ENCODE results near the gene EED.
"Not testable (repeated sequence)": the region's sequence is repeated elsewhere in the genome, so short reads cannot be mapped to it uniquely, and the experiment has no call there.

The EED gene

GRCh38 chr11:86248609-86249008, 4.1 kb downstream of the EED start:
- no peak for DNase-seq

DNA sequence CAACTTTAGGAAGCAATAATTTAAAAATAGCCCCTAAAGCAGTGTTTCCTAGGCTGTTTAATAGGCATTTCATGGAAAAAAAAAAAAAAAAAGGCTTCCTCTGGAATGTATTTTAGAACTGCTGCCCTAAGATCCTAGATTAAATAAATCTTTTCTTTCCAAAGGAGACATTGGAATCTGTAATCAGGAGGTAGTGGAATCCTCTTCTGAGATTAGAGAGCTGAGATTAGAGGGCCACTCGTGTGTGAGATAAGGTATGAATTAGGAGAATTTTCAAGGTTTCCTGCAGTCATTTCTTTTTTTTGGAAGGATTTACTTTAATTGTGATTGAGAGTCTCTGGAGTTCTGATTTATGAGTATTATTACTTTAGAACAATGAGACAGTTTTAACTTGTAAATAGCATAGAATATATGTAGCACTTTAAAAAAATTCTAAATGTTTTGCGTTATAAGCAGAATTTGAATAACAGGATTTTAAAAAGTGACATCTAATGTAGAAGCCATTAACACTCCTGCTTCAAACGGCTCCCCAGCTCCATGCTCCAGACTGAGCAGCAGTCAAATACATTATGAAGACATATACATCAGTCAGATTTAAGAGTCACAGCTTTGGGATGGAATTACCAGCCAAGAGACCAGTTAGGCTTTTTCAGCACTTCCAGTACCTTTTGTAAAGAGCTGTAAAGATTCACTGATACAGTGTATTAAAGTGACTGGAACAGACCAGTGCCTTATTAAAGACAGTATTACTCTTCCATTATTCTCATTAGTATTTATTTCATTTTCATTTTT, 5.0 kb downstream of the EED start:
- DNase-seq = no peak

GRCh38 chr11:86251345-86251744, 6.8 kb downstream of the EED start:
- no peak for DNase-seq

GRCh38 chr11:86255896-86256295, 11.3 kb downstream of the EED start:
- DNase-seq = no peak

DNA sequence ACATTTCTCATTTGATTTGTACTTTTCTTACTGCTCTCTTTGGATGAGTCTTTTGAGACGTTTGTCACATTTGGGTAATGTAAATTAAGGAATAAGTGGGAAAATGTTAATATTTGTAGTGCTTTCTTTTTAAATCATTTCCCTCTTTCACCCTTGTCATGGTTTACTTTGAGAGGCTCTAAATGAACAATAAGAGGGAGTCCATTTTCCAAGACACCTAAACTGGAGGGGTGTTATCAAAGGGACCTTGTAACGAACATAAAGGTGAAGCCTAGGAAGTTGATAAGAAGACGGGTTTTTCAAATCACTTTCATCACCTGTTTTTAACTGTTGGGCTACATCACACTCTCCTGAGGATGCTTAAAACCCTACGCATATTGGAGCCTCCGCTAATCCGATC, 12.1 kb downstream of the EED start:
- DNase-seq = no peak

GRCh38 chr11:86257446-86257845, 12.9 kb downstream of the EED start:
- no peak for DNase-seq

- DNase-seq = no peak
These were observed 15.2 kb downstream of the EED start for GRCh38 chr11:86259730-86260129.

- DNase-seq = no peak
These were observed 16.8 kb downstream of the EED start for GRCh38 chr11:86261328-86261727.

- no peak for DNase-seq
These were observed 17.8 kb downstream of the EED start for GRCh38 chr11:86262387-86262786.

GRCh38 chr11:86264649-86265048, 20.1 kb downstream of the EED start:
- no peak for DNase-seq

- no peak for DNase-seq
These were observed 20.6 kb downstream of the EED start for GRCh38 chr11:86265194-86265593.

- no peak for DNase-seq
These were observed 25.1 kb downstream of the EED start for GRCh38 chr11:86269645-86270044.

DNA sequence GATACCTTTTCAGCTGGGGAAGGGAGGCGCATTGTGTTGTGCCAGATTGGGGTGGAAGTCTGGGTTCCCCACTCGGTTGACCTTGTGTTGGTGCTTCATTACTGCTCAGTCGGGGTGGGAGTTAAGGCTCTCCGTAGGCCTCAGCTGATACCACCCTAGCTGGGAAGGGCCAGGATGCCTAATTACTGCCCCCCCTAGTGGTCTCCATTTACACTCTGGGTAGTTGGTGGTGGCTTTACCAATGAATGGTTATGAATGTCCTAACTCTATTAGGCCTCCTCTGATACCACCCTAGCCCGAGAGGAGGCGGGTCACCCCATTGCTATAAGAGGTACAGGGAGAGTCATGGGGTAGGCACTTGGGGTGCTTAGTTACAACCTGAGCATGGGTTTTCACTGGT, 29.9 kb downstream of the EED start:
- DNase-seq = no peak

GRCh38 chr11:86274999-86275398, 30.4 kb downstream of the EED start:
- DNase-seq = no peak

GRCh38 chr11:86275493-86276370, 31.2 kb downstream of the EED start:
- no peak for DNase-seq

- no peak for DNase-seq
These were observed 33.2 kb downstream of the EED start for GRCh38 chr11:86277741-86278140.

GRCh38 chr11:86278226-86278625, 33.7 kb downstream of the EED start:
- DNase-seq = no peak

- no peak for DNase-seq
These were observed 35.2 kb downstream of the EED start for GRCh38 chr11:86279747-86280146.

GRCh38 chr11:86287468-86287796, 42.9 kb downstream of the EED start:
- DNase-seq = no peak

DNA sequence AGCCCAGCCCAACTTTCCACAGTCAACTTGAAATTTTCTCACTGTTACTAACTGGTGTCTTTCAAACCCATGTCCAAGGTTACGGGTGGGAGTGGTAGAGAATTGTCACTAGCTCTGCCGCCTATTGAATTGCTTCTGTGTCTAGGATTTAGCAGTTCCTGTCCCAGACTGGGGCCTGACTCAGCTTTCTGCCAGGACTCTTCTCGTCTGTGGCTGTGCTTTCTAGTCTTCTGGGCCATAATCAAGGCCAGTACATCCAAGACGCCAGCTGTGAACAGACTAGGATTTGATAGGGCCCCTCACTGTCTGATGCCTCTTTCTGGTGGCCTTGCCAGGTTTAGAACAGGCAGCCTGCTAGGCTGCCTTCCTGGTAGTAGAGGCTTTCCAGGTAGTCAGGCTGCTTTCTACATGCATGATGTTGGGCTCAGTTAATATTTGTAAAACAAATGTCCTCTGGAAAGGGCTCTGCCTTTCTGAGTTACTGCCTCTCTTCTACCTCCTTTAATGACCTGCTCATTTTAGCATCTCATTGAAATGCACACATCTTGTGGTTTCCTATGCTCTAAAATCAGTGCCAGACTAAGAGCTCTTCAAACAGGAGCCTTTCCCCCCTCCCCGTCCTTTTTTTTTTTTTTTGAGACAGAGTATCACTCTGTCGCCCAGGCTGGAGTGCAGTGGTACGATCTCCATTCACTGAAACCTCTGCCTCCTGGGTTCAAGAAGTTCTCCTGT, 44.4 kb downstream of the EED start:
- peak in 4 of 14 donors; percentile 2 to 31 (median 4) for DNase-seq

DNA sequence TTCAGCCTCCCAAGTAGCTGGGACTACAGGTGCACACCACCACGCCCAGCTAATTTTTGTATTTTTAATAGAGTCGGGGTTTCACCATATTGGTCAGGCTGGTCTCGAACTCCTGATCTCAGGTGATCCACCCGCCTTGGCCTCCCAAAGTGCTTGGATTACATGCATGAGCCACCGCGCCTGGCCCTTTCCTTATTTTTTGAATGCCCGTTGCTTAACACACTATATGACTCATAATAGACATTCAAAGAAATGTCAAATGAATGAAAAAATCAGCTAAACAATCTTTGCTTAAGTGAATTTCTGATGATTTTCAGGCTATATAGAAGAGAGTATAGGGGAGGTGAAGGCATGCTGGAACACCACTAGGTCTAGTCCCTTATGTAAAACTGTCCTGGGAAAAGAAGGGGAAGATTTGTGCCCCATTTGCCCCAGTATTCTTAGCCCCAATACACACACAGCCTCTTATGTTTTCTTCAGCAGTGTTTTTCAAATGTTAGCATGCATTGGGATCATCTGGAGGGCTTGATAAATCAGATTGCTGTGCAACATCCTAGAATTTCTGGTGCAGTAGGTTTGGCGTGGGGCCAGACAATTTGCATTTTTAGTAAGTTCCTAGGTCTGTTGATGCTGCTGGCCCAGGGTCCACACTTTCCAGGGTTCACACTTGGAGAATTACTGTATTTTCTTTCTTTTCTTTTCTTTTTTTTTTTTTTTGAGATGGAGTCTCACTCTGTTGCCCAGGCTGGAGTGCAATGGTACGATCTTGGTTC, 45.1 kb downstream of the EED start:
- DNase-seq = not testable (repeated sequence)
